ENCODE data around the gene SMYD1. TPM values are rescaled to one million over a fixed set of nuclear protein-coding genes. Genes with fewer than 3 reads are reported as not detected.

SMYD1 gene
- total RNA-seq, 4 donors from 2014 or later, result 2.0 to 37.0 (median 13.2) TPM

GRCh38 chr2:88141952-88142351 is 74.3 kb downstream of the SMYD1 start:
- H3K27me3 ChIP-seq, result no peaks in the 10 kb centered on the region
- 95 to 100% methylated on average over 1 to 2 of the region's 2 CpGs for WGBS, 2 donors (ENCODE audit: low coverage in 1 of 2)

GRCh38 chr2:88144271-88144670 is 76.6 kb downstream of the SMYD1 start:
- H3K27me3 ChIP-seq, result no peaks in the 10 kb centered on the region
- H3K4me3 ChIP-seq, result no peak overlapping the region
- no peaks in the 10 kb centered on the region for H3K4me1 ChIP-seq
- WGBS, 2 donors (ENCODE audit: low coverage in 1 of 2), result 53 to 64% methylated on average over 1 of the region's 1 CpG
- H3K9me3 ChIP-seq, result peaks cover 0 to 42% (median 0%) of the 10 kb centered on the region in 3 donors
- H3K27ac ChIP-seq, result no peak overlapping the region
- ATAC-seq, result no peak
- H3K36me3 ChIP-seq, result no peaks in the 10 kb centered on the region
- no peak for TF ChIP-seq POLR2AphosphoS5 (IDR thresholded peaks at IDR 0.05)
- no peak for TF ChIP-seq CTCF (IDR thresholded peaks at IDR 0.05)

More at GRCh38 chr2:88141952-88142351, 74.3 kb downstream of the SMYD1 start:
- TF ChIP-seq EP300 (IDR thresholded peaks at IDR 0.05) (no peak), CTCF (IDR thresholded peaks at IDR 0.05) (no peak), POLR2A (IDR thresholded peaks at IDR 0.05) (no peak), POLR2AphosphoS5 (IDR thresholded peaks at IDR 0.05) (no peak)
- ATAC-seq, result no peak
- peaks cover 0 to 30% (median 0%) of the 10 kb centered on the region in 3 donors for H3K9me3 ChIP-seq
- no peak overlapping the region for H3K27ac ChIP-seq
- no peaks in the 10 kb centered on the region for H3K4me1 ChIP-seq
- H3K36me3 ChIP-seq, result no peaks in the 10 kb centered on the region
- no peak overlapping the region for H3K4me3 ChIP-seq

- H3K4me3 ChIP-seq, result no peak overlapping the region
- H3K27me3 ChIP-seq, result no peaks in the 10 kb centered on the region
- H3K36me3 ChIP-seq, result no peaks in the 10 kb centered on the region
- no peak overlapping the region for H3K27ac ChIP-seq
- ATAC-seq, result no peak
- WGBS, 2 donors (ENCODE audit: low coverage in 1 of 2), result 37 to 83% methylated on average over 5 to 9 of the region's 10 CpGs
- peaks cover 0 to 46% (median 0%) of the 10 kb centered on the region in 3 donors for H3K9me3 ChIP-seq
- no peaks in the 10 kb centered on the region for H3K4me1 ChIP-seq
- no peak for TF ChIP-seq EP300 (IDR thresholded peaks at IDR 0.05)
- no peak for TF ChIP-seq POLR2A (IDR thresholded peaks at IDR 0.05)
- no peak for TF ChIP-seq POLR2AphosphoS5 (IDR thresholded peaks at IDR 0.05)
- TF ChIP-seq CTCF (IDR thresholded peaks at IDR 0.05), result no peak
Measured at GRCh38 chr2:88144914-88145497, 77.4 kb downstream of the SMYD1 start.

- Histone ChIP-seq H3K36me3 (no peaks in the 10 kb centered on the region), H3K4me1 (no peaks in the 10 kb centered on the region), H3K27me3 (no peaks in the 10 kb centered on the region), H3K4me3 (no peak overlapping the region), H3K9me3 (peaks cover 0 to 46% (median 0%) of the 10 kb centered on the region in 3 donors), H3K27ac (no peak overlapping the region)
- no peak for ATAC-seq
- TF ChIP-seq CTCF (IDR thresholded peaks at IDR 0.05), result no peak
- TF ChIP-seq POLR2A (IDR thresholded peaks at IDR 0.05), result no peak
- no peak for TF ChIP-seq POLR2AphosphoS5 (IDR thresholded peaks at IDR 0.05)
- no peak for TF ChIP-seq EP300 (IDR thresholded peaks at IDR 0.05)
Measured at GRCh38 chr2:88146590-88146989, 79.0 kb downstream of the SMYD1 start.

GRCh38 chr2:88147145-88147544 is 79.5 kb downstream of the SMYD1 start:
- H3K4me3 ChIP-seq, result no peak overlapping the region
- ATAC-seq, result no peak
- WGBS, 2 donors (ENCODE audit: low coverage in 1 of 2), result 80% methylated on average over 1 of the region's 2 CpGs; no CpG with 5 or more reads in 1 of the 2 donors

More at GRCh38 chr2:88147145-88147544, 79.5 kb downstream of the SMYD1 start:
- no peaks in the 10 kb centered on the region for H3K4me1 ChIP-seq
- no peaks in the 10 kb centered on the region for H3K27me3 ChIP-seq
- no peak for TF ChIP-seq CTCF (IDR thresholded peaks at IDR 0.05)
- TF ChIP-seq POLR2AphosphoS5 (IDR thresholded peaks at IDR 0.05), result no peak
- TF ChIP-seq EP300 (IDR thresholded peaks at IDR 0.05), result no peak
- no peak for TF ChIP-seq POLR2A (IDR thresholded peaks at IDR 0.05)
- peaks cover 0 to 47% (median 0%) of the 10 kb centered on the region in 3 donors for H3K9me3 ChIP-seq
- H3K36me3 ChIP-seq, result no peaks in the 10 kb centered on the region
- H3K27ac ChIP-seq, result no peak overlapping the region
